Neural cell (in vitro differentiated cells): Measurements from ENCODE around the gene ATP5F1E.

ENCODE experiments used
- EP300 ChIP-seq: fragments of 450-650 bp; conservative IDR thresholded peaks from 2 replicates; pipeline ENCODE4 v1.6.1; 2014; ENCODE audit warnings: antibody characterized with exemption, mild to moderate bottlenecking, moderate library complexity; ENCODE audit not compliant: poor library complexity, severe bottlenecking
- EZH2 ChIP-seq: fragments of 200-600, 300-800 bp; shearing (Covaris generic), sonication (generic); IDR thresholded peaks from 2 replicates; pipeline ENCODE4 v1.6.1; 2014; ENCODE audit warnings: antibody characterized with exemption, low read length, borderline replicate concordance, mild to moderate bottlenecking; ENCODE audit not compliant: insufficient read depth, poor library complexity, severe bottlenecking
- POLR2AphosphoS5 ChIP-seq: IDR thresholded peaks from 2 replicates; pipeline ENCODE4 v1.6.1; 2012
- RAD21 ChIP-seq: fragments of 450-650 bp; conservative IDR thresholded peaks from 2 replicates; pipeline ENCODE4 v1.6.1; 2014; ENCODE audit warnings: antibody characterized with exemption, mild to moderate bottlenecking, moderate library complexity
- REST ChIP-seq: IDR thresholded peaks from 2 replicates; pipeline ENCODE4 v1.6.1; 2012; ENCODE audit warnings: borderline replicate concordance
- SMC3 ChIP-seq: fragments of 450-650 bp; conservative IDR thresholded peaks from 2 replicates; pipeline ENCODE4 v1.6.1; 2014; ENCODE audit warnings: antibody characterized with exemption, mild to moderate bottlenecking, moderate library complexity; ENCODE audit not compliant: poor library complexity
- TAF1 ChIP-seq: IDR thresholded peaks from 2 replicates; pipeline ENCODE4 v1.6.1; 2012; ENCODE audit warnings: low read depth
- TF ChIP-seq, protein P1 (sequence below): fragments of 450-650 bp; IDR thresholded peaks from 2 replicates; pipeline ENCODE4 v1.5.1; 2014; ENCODE audit warnings: antibody characterized with exemption, mild to moderate bottlenecking, moderate library complexity; ENCODE audit not compliant: poor library complexity, severe bottlenecking

DNA sequence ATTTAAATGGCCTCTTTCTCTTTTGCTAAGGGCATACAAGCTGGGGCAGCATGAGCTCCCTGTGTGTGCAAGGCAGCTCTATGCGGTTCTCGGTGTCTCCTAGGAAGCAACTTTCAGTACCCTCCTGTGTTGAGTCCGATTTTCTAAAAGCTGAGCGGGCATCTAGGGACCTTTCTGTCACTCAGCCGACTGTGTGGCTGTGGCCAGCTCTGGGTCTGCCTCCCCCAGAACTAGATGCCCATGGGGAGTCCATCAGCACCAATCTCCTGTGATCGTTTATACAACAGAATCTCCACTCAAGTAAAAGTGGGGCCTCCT is 43.6 kb downstream of the ATP5F1E start:
- TF ChIP-seq, protein P1, sequence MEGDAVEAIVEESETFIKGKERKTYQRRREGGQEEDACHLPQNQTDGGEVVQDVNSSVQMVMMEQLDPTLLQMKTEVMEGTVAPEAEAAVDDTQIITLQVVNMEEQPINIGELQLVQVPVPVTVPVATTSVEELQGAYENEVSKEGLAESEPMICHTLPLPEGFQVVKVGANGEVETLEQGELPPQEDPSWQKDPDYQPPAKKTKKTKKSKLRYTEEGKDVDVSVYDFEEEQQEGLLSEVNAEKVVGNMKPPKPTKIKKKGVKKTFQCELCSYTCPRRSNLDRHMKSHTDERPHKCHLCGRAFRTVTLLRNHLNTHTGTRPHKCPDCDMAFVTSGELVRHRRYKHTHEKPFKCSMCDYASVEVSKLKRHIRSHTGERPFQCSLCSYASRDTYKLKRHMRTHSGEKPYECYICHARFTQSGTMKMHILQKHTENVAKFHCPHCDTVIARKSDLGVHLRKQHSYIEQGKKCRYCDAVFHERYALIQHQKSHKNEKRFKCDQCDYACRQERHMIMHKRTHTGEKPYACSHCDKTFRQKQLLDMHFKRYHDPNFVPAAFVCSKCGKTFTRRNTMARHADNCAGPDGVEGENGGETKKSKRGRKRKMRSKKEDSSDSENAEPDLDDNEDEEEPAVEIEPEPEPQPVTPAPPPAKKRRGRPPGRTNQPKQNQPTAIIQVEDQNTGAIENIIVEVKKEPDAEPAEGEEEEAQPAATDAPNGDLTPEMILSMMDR = no peak
- TF ChIP-seq EP300 = no peak
- TF ChIP-seq POLR2AphosphoS5 = no peak
- TF ChIP-seq REST = no peak
- TF ChIP-seq TAF1 = no peak
- TF ChIP-seq RAD21 = no peak
- TF ChIP-seq EZH2 = no peak
- TF ChIP-seq SMC3 = no peak
